Transverse colon (tissue), 4 donors: ENCODE data around the gene ARL1. TPM values are rescaled to one million over a fixed set of nuclear protein-coding genes. Genes with fewer than 3 reads are reported as not detected.

Source experiments
- DNase-seq: peaks from one replicate; pipeline ENCODE4 v3.0.0-alpha.2; 2019
- H3K27ac ChIP-seq, 4 donors: fragments of 200-600 bp; sonication (generic); 2 replicates each; pipeline ENCODE4 v1.5.1; 2016 to 2018; ENCODE audit warnings: inconsistent platforms in 4 of 4
- H3K27me3 ChIP-seq: fragments of 200-600 bp; sonication (generic); 2 replicates; pipeline ENCODE4 v1.5.1; 2017; ENCODE audit warnings: inconsistent platforms
- H3K36me3 ChIP-seq, 4 donors: fragments of 200-600 bp; sonication (generic); 2 replicates each; pipeline ENCODE4 v1.5.1; 2017 to 2019; ENCODE audit warnings: inconsistent platforms in 4 of 4
- H3K4me1 ChIP-seq, 4 donors: fragments of 200-600 bp; sonication (generic); 2 replicates each; pipeline ENCODE4 v1.5.1; 2017 to 2020; ENCODE audit warnings: inconsistent platforms in 4 of 4
- H3K4me3 ChIP-seq, 4 donors: fragments of 200-600 bp; sonication (generic); 1 replicate in 1 of 4; 2 replicates in 3 of 4; pipeline versions ENCODE4 v1.5.1 to v1.6.1; 2017 to 2019; ENCODE audit warnings: inconsistent platforms in 4 of 4
- H3K9me3 ChIP-seq, 2 donors: fragments of 200-600 bp; sonication (generic); 2 replicates each; pipeline ENCODE4 v1.5.1; 2017 to 2019; ENCODE audit warnings: inconsistent platforms in 2 of 2
- CTCF ChIP-seq, 5 experiments: fragments of 200-600 bp in 3 of 5; fragments of 450-650 bp in 2 of 5; sonication (generic) in 3 of 5; IDR thresholded peaks; 1 replicate in 2 of 5; 2 replicates in 3 of 5; pipeline ENCODE4 v1.5.1; 2016 to 2017; ENCODE audit warnings: antibody characterized with exemption in 5 of 5, inconsistent platforms in 3 of 5, mild to moderate bottlenecking in 2 of 5, moderate library complexity in 1 of 5
- EP300 ChIP-seq: sonication (generic); formaldehyde crosslinking; IDR thresholded peaks from one replicate; pipeline ENCODE4 v1.6.1; 2017; ENCODE audit warnings: antibody characterized with exemption, low read depth
- POLR2A ChIP-seq: fragments of 450-650 bp; IDR thresholded peaks from one replicate; pipeline ENCODE4 v1.6.1; 2016; ENCODE audit warnings: antibody characterized with exemption, mild to moderate bottlenecking, moderate library complexity
- POLR2AphosphoS5 ChIP-seq, 3 donors: sonication (generic); formaldehyde crosslinking; IDR thresholded peaks; one replicate each; pipeline ENCODE4 v1.6.1; 2016; ENCODE audit warnings: antibody characterized with exemption in 3 of 3
- WGBS, 2 donors: methylation state at CpG; one replicate each; pipeline ENCODE4 v1.1.5; 2018; ENCODE audit warnings: low coverage in 1 of 2; 5-methylcytosine and 5-hydroxymethylcytosine counted together
- in situ Hi-C, 4 donors: fragments of 200-750 bp; cut with MboI; loops; one replicate each; pipeline versions ENCODE4 v1.15.0 to v1.15.1; 2017; ENCODE audit warnings: low sequenced_read_pairs in 3 of 4, low pct_ligation_motif_present in 1 of 4, low pct_unique_long_range_greater_than_20kb in 1 of 4
- intact Hi-C: fragments of 100-400 bp; cut with DNase I; formaldehyde crosslinking; loops from one replicate; pipeline ENCODE4 v1.15.1; 2023; ENCODE audit warnings: low total_unique reads
- small RNA-seq, 4 donors: library from RNA; depleted of rRNA; stranded (forward); fragments of <200 nt; gene quantifications; one replicate each; pipeline ENCODE3, GENCODE V24; 2016
- total RNA-seq, 4 donors: library from RNA; depleted of rRNA; stranded (reverse); fragments of >200 nt; gene quantifications; one replicate each; pipeline ENCODE4 v1.1.0, GENCODE V29; 2016

ARL1 gene
- total RNA-seq, 4 donors from 2014 or later, result 5.6 to 76.1 (median 42.1) TPM

- Histone ChIP-seq H3K9me3 (no peaks in the 10 kb centered on the region), H3K36me3 (peaks cover 0 to 43% (median 8%) of the 10 kb centered on the region in 4 donors), H3K27ac (no peak overlapping the region), H3K4me1 (no peaks in the 10 kb centered on the region), H3K4me3 (no peak overlapping the region), H3K27me3 (no peaks in the 10 kb centered on the region)
- intact Hi-C loops, result no loop called here
- in situ Hi-C loops, result no loop called here
- WGBS, 2 donors, result 81 to 90% methylated on average over 5 of the region's 5 CpGs
- no peak for DNase-seq
- TF ChIP-seq EP300 (no peak), CTCF (IDR thresholded peaks at IDR 0.05) (no peak), POLR2AphosphoS5 (IDR thresholded peaks at IDR 0.05) (no peak), POLR2A (no peak)
Observed at GRCh38 chr12:101356794-101357193, 50.8 kb downstream of the ARL1 start.

- no peaks in the 10 kb centered on the region for H3K27me3 ChIP-seq
- 97% methylated on average over 4 of the region's 4 CpGs; no CpG with 5 or more reads in 1 of the 2 donors for WGBS, 2 donors
- TF ChIP-seq POLR2A, result no peak
- no peak for TF ChIP-seq POLR2AphosphoS5 (IDR thresholded peaks at IDR 0.05)
- no peak for TF ChIP-seq EP300
- TF ChIP-seq CTCF (IDR thresholded peaks at IDR 0.05), result no peak
- no peak for DNase-seq
- H3K4me3 ChIP-seq, result no peak overlapping the region
- H3K9me3 ChIP-seq, result no peaks in the 10 kb centered on the region
- H3K27ac ChIP-seq, result no peak overlapping the region
- H3K4me1 ChIP-seq, result no peaks in the 10 kb centered on the region
- in situ Hi-C loops (no loop called here), intact Hi-C loops (no loop called here)
- H3K36me3 ChIP-seq, result peaks cover 0 to 47% (median 22%) of the 10 kb centered on the region in 4 donors
Observed at GRCh38 chr12:101351682-101352081, 55.9 kb downstream of the ARL1 start.

- Histone ChIP-seq H3K27ac (no peak overlapping the region), H3K4me3 (no peak overlapping the region), H3K27me3 (no peaks in the 10 kb centered on the region), H3K9me3 (no peaks in the 10 kb centered on the region), H3K4me1 (no peaks in the 10 kb centered on the region), H3K36me3 (peaks cover 0 to 67% (median 31%) of the 10 kb centered on the region in 4 donors)
- in situ Hi-C loops, result no loop called here
- 89 to 95% methylated on average over 3 of the region's 3 CpGs for WGBS, 2 donors
- no peak for TF ChIP-seq POLR2A
- intact Hi-C loops, result no loop called here
- DNase-seq, result no peak
Observed at GRCh38 chr12:101343893-101344292, 63.7 kb downstream of the ARL1 start.

Small RNAs within 50 kb of the gene (small RNA-seq; reads per million reads assigned to genes)
- gene RF00019, result 0 reads per million in 4 donors
- gene RNU6-1068P, result 0 reads per million in 4 donors
- gene RPS27P23, result 0 reads per million in 4 donors

Other genes with a start within 250 kb of the ARL1 start
- gene SLC5A8, start 197.5 kb downstream of the ARL1 start, total RNA-seq, result under 1 TPM in 1 of 4 donors, not detected in 3; 0.32 TPM
- 10 to 100 TPM in 1 of 4 donors, 1 to 10 TPM in 3; 5.2 to 11.0 (median 6.5) TPM for gene UTP20, start 127.7 kb downstream of the ARL1 start, total RNA-seq
- not detected for gene SPIC, start 67.6 kb upstream of the ARL1 start, total RNA-seq
- gene MYBPC1, start 187.2 kb upstream of the ARL1 start, total RNA-seq, result 100 to 1,000 TPM in 3 of 4 donors, not detected in 1; 151 to 247 (median 182) TPM